Stimulated activated CD8-positive, alpha-beta memory T cell treated with anti-CD3 and anti-CD28 coated beads, Interleukin-15, amount 100 ng/mL, for 24 hours (primary cell): Measurements from ENCODE around the gene AADACL4.
"Not testable (repeated sequence)": the region's sequence is repeated elsewhere in the genome, so short reads cannot be mapped to it uniquely, and the experiment has no call there.

ENCODE experiments used
- DNase-seq: peaks from one replicate; pipeline ENCODE4 v3.0.0-alpha.2; 2020; ENCODE audit warnings: low read depth

The AADACL4 gene

DNA sequence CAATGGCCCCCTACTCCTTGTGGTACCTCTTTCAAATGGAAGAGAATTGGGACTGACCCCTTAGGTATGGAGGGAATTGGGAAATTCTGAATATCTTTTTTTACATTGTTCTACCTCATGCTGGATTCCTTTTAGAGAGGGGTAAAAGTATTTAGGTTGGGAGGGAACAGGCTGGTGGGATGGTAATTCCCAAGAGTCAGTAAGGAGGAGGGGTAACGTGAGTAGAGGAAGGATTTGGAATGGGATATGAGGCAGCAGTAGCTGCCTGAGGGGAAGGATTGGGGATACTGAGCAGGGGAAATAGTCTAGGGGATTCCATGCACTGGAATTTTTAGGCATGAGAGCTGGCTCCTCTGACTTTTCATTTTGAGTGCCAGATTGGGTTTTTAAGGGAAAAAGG is 68.2 kb downstream of the AADACL4 start:
- DNase-seq = no peak

DNA sequence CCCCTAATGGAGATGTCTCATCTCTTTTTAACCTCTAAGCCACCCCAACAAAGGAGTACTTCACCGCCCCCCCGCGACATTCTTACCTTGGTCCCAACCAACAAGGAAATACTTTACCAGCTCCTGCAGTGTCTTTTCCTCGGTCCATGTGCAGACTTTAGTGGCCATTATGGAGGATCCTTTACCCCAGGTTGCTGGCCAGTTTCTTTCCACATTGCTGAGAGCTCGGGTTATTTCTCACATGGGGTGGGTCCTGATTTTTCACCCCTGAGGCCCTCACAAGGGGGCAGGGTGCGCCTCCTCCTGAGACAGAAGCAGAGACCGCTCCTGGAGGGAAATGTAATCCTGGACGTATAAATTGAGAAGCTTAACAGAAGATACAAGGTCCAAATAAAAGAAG is 69.0 kb downstream of the AADACL4 start:
- DNase-seq = no peak

DNA sequence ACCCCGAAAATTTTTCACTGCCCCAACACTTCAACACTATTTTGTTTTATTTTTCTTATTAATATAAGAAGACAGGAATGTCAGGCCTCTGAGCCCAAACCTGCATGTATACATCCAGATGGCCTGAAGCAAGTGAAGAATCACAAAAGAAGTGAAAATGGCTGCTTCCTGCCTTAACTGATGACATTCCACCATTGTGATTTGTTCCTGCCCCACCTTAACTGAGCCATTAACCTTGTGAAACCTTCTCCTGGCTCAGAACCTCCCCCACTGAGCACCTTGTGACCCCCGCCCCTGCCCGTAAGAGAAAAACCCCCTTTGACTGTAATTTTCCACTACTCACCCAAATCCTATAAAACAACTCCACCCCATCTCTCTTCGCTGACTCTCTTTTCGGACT is 69.8 kb downstream of the AADACL4 start:
- not testable (repeated sequence) for DNase-seq

GRCh38 chr1:12714710-12715475 is 71.0 kb downstream of the AADACL4 start:
- DNase-seq = no peak

DNA sequence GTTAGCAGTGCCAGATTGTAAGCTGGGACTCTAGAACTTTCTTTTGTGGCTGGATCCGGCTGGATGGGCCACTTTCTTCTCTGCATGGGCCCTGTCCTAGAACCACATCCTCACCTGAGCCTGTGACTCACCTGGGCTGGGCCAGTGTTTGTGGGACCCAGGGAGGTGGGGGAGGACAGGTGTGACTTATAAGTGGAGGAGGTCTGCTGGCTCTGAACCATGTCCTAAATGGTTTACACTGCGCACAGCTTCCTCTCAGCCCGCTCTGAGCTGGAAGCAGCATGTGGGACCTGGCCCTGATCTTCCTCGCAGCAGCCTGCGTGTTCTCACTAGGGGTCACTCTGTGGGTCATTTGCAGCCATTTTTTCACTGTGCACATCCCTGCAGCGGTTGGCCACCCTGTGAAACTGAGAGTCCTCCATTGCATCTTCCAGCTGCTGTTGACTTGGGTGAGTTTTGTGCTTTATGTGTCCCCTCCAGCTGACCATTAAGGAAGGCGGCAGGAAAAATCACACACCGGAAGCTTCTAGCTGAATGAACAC is 72.1 kb downstream of the AADACL4 start, which contains the start of gene AADACL3:
Gene AADACL3, plus strand, starts transcription at position 215 of the 542 bp plus-strand sequence. Its CDS starts 67 bp downstream, at position 282.
- no peak for DNase-seq
